Kasumi-1 (cell line): ENCODE measurements around the gene ALKBH1.
A peak's percentile ranks its signal among the peaks of the same experiment; 100 is the strongest.
"Not testable (repeated sequence)": the region's sequence is repeated elsewhere in the genome, so short reads cannot be mapped to it uniquely, and the experiment has no call there.

Experiments used
- DNase-seq, 2 experiments: peaks; one replicate each; lab custom pipeline; 2025; lab: John Stamatoyannopoulos, UW

The ALKBH1 gene

DNA sequence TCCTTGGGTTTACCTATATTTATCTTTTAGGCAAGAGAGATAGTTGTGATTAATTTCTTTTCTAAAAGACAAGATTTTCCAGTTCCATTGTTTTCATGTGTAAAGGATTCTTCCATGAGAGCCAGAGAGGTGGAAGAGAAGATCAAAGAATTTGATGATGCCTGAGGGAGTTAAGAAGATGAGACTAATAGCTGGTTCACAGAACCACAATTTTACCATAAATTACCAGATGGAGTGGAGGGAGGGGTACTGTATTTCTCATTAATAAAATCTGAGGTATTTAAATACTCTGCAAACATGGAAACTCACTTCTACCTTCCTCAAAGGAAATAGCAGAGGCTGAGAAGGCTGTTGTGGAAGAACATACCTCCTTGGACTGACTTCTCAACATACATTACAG, 34.6 kb downstream of the ALKBH1 start:
- no peak for DNase-seq

DNA sequence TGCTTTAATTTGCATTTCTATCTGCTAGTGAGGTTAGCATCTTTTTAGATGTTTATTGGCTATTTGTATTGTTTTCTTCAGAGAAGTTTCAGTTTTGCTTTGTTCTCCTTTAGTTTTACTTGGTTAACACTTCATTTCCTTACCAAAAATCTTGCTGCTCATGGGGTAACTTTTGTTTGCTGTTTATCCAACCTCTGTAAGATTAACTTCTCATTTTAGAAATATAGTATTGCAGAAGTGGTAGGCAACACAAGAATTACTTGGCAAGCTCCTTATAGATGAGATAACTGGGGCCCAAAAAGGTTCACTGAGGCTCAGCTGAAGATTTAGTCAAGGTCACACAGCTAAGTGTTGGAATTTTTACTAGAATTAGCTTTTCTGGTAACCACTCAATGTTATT, 40.5 kb downstream of the ALKBH1 start:
- no peak for DNase-seq

DNA sequence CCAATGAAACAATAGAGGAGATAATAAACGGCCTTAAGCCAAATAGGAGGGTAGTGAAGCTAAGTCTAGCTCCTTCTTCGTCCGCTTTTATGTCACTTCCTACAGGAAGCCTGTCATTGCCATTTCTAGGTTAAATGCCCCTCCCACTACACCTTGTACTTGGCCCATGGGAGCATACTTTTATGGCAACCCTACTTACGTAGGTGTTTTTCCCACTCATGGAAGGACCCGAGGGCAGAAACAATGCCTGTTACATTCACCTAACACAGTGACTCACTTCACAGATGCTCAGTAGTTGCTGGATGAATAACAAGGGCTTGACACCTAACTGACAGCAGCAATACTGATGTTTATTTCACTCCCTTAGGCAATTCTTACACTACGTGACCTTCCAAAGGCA, 44.5 kb downstream of the ALKBH1 start:
- no peak for DNase-seq

DNA sequence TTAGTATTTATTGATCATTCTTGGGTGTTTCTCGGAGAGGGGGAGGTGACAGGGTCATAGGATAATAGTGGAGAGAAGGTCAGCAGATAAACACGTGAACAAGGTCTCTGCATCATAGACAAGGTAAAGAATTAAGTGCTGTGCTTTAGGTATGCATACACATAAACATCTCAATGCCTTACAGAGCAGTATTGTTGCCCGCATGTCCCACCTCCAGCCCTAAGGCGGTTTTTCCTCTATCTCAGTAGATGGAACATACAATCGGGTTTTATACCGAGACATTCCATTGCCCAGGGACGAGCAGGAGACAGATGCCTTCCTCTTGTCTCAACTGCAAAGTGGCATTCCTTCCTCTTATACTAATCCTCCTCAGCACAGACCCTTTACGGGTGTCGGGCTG, 46.3 kb downstream of the ALKBH1 start:
- not testable (repeated sequence) for DNase-seq

DNA sequence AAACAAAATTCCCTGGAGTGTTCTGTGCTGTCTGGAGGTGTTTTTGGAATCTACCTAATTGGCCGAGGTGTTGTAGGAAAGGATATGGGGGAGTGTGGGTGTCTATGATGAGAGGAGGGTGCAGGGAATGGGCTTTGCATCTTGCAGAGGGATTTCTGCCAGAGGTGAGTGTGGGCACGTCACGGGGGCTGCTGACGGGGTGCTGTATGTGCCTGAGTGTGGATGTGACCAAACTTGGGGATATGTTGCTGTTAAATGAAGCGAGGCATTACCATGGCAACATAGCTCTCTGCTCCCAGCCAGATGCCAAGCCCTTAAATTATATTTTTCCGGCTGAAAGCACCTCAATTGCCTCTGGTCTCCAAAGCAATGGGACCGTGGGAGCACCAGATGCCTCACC, 47.1 kb downstream of the ALKBH1 start:
- DNase-seq = no peak

DNA sequence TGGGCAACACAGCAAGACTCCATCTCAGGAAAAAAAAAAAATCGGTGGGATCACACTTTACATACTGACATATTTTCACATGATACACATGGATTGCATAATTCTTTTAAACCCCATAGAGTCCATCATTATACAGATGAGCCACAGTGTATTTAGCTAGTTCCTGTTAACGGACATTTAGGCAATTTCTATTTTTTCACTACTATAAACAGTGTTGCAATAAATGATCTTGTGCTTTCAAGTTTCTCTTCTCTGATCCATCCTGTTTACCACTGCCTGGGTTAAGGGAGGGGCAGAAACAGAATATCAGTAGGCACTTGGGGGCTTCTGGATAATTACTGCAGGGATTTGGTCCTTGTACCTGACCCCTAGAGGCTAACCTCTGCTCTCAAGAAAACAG, 48.0 kb downstream of the ALKBH1 start:
- DNase-seq = peak in 1 of 2 experiments; percentile 4

DNA sequence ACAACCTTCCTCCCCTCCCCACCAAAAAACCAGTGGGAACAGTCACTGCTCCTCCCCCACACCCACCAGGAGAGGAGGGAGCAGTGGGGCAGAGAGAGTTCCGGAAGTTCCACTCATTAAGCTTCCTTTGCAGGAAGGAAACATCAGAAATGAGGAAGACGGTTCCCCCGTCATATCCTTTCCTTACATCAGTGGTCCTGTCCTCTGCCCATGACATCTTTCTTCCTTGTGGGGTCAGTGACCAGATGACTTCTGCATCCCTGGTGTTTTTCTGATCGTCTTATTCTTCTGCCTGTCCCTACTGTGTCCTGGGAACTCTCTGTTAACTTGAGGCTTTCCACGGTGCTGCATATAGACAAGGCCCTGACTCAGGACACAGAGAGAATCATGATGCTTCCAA, 50.5 kb downstream of the ALKBH1 start:
- DNase-seq = no peak

DNA sequence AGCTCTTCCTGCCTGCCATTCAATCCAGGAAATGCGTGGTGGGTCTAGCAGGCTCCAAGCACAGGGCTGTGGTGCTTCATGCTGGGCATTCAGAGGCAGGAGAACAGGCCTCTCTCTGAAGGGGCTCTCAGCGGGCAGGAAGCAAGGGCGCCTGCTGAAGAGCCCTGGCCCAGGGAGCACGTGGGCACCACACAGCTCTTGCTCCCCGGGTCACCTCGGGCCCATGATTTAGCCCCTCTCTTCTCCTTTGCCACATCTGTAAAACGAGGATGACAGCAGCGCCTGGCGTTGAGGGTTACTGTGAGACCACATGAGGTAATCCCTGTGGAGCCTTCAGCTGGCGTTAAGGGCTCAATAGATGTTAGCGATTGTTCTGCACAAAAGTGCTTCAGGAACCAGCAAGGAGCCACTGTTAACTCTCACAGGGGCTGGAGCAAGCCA, 53.8 kb downstream of the ALKBH1 start:
- DNase-seq = no peak

DNA sequence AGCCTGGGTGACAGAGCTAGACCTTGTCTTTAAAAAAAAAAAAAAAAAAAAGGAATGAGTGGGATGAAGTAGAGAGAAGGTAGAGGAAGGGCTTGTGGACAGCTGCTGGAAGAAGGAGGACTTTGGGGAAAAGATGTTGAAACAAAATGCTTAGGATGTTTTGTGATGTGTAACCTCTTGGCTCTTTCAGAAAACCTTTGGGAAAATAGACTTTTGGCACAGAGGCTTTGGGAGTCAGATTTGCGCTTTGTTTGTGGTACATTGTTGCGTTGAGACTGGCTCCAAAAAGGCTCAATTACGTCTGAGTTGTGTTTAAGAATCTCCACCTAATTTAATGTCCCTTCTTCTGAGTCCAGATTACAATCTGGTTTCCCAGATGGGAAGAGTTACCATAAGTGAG, 58.5 kb downstream of the ALKBH1 start:
- DNase-seq = no peak

DNA sequence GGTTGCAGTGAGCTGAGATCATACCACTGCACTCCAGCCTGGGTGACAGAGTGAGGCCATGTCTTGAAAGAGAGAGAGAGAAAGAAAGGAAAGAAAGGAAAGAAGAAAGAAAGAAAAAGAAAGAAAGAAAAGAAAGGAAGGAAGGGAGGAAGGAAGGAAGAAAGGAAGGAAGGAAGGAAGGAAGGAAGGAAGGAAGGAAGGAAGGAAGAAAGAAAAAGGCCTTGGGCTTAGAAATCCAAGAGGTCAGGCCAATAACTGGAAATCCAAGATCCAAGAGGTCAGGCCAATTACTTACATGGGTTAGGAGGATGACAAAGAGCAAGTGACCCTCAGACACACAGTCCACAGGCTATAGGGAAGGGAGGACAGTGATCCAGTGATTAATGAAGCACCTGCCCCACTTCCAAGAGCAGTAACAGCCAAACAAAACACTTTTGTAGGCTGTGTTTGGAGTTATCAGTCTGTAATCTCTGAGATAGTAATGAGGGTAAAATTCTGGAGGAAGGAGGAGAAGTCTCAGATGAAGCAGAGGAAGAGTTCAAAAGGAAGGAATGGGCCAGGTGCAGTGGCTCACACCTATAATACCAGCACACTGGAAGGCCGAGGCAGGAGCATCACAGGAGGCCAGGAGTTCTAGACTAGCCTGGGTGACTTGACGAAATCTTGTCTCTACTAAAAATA, 59.2 kb downstream of the ALKBH1 start:
- DNase-seq = no peak

DNA sequence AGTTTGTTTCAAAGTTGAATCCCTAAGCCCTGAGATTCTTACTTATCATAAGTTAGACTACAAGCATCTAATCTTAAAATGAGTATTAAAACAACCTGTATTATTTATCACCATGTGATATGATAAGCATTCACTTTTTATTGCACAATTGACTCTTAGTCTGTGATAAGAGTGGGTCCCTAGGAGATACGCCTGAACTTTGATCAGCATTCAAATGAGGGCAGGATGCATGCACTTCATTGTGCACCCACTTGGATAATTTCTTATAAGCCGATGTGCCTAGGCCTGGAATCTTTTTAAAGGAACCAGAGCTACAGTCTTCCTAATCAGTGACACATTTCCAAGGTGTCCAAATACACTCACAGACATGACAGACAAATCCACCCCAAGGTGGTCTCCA, 60.0 kb downstream of the ALKBH1 start:
- no peak for DNase-seq

DNA sequence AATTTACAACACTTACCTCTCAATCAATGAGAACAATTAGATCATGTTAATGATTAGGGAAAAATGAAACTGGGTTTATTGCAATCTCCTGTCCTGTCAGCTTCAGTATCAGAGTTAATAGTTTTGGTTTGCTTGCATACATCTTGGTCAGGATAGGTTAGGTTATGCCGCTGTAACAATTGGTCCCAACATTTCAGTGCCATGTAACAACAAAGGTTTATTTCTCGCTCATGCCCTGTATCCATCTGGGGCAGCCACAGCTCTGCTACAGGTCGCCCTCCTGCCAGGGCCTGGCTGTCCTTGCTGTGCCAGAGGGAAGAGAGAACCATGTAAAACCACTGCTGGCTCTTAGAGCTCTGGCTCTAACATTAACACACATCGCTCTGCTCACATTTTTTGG, 60.9 kb downstream of the ALKBH1 start:
- no peak for DNase-seq

DNA sequence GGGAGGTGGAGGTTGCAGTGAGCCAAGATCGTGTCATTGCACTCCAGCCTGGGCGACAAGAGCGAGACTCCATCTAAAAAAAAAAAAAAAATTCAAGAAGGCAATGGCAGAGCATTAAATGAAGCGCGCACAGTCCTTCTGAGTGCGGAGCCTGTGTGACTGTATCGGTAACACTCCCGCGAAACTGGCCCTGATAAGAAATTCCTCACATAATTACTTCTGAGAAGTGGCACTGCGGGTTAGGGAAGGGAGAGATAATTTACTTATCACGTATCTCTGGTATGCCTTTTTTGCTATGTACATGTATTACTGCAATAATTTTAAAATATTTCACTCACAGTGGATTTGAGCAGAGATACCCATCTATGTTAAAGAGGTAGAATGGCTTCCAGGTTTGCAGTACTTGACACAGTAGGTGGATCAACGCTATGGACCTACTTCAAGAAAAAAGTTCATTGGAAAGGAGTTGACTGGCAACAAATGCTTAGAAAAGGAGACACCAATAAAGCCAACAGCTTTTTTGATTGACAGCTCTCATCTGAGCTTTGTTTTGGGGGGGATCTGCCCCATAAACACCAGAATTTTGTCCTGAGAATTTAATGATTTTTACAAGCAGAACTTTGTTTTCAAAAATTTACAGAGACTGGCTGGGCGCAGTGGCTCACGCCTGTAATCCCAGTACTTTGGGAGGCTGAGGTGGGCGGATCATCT, 62.1 kb downstream of the ALKBH1 start:
- no peak for DNase-seq

DNA sequence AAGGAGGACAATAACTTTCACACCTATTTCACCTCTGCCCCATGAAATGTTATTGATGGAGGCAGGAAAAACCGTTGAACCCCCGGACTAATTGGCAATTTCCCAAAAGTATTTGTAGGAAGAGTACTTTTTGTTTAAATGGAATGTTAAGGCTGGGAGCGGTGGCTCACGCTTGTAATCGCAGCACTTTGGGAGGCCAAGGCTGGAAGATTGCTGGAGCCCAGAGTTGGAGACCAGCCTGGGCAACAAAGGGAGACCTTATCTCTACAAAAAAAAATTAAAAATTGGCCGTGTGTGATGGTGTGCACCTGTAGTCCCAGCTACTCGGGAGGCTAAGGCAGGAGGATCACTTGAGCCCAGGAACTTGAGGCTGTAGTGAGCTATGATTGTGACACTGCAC, 65.4 kb downstream of the ALKBH1 start:
- no peak for DNase-seq

DNA sequence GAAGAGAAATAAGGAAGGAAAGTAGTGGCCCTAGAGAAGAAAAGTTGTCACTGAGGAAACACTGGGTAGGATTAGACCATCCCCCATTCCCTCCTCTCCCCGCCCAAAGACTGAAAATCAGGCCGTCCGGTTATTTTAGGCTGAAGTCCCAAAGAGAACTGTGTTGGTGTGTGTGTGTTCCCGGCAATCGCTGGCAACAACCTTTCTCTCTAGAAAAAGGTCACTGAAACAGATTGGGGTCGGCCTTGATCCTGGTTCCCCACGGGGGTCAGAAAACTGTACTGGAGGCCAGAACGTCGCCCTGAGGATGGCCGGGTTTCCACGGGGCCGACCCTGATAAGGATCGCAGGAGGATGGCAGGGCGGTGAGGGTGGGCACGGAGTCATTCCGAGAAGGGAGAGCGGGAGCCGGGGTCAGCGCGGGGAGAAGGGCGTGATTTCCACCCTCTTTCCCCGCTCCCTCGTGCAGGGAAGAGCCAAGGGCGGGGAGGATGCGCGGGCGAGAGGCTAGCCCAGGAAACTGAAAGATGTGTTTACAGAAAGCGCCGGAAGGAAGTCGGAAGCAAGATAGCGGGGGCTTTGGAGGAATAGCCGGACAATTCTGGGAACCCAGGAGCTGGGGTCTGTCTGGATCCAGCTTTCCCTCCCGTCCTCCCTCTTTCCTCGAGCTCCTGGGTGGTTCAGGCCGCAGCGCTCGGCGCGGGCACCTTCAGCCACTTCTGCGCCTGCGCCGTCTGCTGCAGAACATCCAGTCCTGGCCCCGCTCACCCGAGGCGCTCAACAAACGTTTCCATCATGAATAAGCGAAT, 66.1 kb downstream of the ALKBH1 start:
- peak; percentile 71 to 79 for DNase-seq

DNA sequence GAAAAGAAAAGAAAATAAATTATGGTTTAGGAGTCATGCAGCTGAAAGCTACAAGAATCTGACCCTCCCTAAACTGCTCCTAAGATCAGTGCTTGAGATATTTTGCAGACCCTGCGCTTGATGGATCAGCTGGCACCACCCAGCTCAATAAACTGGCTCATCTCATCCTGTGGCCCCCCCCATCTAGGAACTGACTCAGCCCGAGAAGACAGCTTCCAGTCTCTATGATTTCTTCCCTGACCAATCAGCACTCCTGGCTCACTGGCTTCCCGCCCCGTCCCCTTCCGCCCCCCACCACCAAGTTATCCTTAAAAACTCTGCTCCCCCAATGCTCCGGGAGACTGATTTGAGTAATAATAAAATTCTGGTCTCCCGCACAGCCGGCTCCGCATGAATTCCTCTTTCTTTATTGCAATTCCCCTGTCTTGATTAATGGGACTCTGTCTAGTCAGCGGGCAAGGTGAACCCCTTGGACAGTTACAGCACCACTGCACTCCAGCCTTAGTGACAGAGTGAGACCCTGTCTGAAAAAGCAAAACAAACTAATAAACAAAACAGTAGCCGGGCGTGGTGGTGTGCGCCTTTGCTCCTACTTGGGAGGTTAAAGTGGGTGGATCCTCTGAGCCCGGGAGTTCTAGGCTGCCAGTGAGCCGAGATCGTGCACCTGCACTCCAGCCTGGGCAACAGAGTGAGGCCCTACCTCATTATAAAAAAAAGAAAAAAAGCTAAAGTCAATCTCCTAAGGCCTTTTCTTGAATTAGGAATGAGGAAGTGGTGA, 66.9 kb downstream of the ALKBH1 start:
- DNase-seq = peak; percentile 58 to 70

DNA sequence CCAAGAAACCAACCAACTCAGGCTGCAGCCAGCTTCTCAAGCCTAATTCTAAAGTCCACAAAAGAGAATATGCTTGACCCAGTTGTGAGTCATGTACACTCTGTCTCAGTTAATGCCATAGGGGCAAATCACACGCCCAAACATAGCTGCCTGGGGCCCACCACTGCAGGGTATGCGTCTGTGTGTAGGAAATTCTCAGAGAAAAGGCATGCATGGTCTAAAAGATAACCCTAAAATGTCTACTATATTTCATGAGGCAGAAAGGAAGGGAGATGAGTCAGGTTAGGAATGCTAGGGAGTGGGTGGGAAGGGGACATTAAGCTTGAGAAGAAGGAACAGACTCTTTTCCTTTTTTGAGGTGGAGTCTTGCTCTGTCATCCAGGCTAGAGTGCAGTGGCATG, 69.1 kb downstream of the ALKBH1 start:
- DNase-seq = no peak

DNA sequence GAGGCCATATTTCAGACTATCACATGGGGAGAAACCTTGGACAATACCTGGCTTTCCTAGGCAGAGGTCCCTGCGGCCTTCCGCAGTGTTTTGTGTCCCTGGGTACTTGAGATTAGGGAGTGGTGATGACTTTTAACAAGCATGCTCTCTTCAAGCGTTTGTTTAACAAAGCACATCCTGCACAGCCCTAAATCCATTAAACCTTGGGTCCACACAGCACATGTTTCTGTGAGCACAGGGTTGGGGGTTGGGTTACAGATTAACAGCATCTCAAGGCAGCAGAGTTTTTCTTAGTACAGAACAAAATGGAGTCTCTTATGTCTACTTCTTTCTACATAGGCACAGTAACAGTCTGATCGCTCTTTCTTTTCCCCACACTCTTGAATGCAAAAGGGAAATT, 72.0 kb downstream of the ALKBH1 start:
- not testable (repeated sequence) for DNase-seq

DNA sequence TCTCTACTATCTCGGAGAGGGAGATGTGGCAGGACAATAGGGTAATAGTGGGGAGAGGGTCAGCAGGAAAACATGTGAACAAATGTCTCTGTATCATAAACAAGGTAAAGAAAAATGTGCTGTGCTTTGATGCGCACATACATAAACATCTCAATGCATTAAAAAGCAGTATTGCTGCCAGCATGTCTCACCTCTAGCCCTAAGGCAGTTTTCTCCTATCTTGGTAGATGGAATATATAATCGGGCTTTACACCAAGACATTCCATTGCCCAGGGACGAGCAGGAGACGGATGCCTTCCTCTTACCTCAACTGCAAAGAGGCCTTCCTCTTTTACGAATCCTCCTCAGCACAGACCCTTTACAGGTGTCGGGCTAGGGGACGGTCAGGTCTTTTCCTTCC, 72.4 kb downstream of the ALKBH1 start:
- not testable (repeated sequence) for DNase-seq

DNA sequence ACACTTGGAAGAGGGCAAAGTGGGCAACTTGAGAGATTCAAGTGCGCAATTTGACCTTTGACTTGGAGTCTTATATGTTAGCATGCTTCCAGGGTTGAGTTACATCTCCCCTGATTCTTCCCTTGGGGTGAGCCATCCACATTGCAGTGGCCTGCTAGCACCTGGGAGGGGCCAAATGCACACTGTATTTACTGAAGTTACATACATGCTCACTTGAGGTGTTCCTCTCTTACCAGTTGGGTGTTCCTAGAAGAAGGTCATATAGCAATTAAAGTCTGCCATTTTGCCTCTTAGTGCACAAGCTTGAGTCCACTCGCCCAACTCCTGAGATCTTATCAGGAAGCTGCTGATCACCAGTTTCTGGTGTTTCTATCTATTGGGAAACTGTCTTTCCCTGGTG, 77.7 kb downstream of the ALKBH1 start:
- no peak for DNase-seq

DNA sequence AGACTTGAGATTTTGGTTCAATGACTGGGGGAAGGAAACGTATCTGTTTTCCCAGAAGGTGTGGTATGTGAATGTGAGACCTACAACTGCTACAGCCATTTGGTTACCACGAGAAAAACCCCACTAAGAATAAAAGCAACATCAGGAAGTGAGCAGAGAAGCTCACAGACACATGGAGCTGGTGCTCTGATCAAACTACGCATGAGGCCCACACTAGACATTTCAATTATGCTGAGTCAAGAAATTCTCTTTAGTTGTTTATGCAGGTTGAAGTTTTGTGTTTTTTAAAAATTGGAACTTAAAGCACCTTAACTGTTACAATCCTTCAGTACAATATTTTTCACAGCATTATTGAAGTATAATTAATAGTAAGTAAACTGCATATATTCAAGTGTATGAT, 82.5 kb downstream of the ALKBH1 start:
- DNase-seq = no peak

DNA sequence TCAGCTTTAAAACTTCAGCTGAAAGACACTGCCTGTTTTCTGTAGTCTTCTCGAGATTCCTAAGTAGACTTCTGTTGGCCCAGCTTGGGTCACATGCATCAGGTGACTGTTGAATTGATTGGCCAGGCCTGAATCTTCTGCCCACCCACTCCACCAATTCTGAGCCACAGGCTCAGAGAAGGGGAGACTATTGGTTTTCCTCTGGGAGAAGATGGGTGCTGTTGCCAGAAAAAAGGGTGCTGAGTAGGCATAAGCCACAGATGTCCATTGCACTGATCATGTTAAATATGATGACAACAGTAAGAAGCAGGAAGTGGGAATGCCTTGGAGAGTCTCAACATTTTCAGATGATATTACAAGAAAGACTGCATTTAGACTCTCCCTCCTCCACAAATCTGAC, 84.6 kb downstream of the ALKBH1 start:
- no peak for DNase-seq
